ENCODE data around the gene PSEN2.
"Not testable (repeated sequence)": the region's sequence is repeated elsewhere in the genome, so short reads cannot be mapped to it uniquely, and the experiment has no call there.

Gene PSEN2

DNA sequence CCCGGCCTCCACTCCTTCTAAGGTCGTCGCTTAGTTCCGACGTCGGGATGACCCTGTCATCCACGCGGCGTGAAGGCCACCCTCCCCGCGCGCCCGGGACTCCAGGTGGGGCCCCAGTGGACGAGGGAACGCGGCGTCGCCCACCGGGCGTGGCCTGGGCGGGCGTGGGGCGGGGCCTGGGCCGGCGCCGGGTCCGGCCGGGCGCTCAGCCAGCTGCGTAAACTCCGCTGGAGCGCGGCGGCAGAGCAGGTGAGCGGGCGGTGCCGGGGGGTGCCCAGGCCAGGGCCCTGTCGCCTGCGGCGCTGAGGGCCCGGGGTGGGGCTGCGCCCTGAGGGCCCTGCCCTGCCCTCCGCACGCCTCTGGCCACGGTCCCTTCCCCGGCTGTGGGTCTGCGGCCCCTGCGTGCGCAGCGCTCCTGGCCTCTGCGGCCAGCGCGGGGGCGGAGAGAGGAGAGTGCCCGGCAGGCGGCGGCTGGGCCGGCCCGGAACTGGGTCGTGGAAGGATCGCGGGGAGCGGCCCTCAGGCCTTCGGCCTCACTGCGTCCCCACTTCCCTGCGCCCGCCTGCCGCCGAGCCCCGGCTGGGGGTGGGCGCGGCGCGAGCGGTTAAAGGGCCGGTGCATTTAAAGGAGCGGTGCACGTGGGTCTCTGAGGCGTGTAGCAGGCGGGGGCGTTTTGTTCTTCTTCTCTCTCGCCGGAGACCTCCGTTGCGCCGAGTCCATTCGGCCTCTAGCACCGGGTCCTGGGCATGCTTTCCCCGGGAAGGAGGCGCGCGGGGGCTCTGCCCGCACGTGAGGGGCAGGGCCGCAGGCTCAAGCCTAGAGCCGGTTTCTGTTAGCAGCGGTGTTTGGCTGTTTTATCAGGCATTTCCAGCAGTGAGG, at the start of gene PSEN2:
Gene PSEN2 (plus strand): TSS at position 216 of the 879 bp plus-strand sequence. CDS start 11,292 bp downstream, outside the sequence.
- peak; percentile 91 for DNase-seq

DNA sequence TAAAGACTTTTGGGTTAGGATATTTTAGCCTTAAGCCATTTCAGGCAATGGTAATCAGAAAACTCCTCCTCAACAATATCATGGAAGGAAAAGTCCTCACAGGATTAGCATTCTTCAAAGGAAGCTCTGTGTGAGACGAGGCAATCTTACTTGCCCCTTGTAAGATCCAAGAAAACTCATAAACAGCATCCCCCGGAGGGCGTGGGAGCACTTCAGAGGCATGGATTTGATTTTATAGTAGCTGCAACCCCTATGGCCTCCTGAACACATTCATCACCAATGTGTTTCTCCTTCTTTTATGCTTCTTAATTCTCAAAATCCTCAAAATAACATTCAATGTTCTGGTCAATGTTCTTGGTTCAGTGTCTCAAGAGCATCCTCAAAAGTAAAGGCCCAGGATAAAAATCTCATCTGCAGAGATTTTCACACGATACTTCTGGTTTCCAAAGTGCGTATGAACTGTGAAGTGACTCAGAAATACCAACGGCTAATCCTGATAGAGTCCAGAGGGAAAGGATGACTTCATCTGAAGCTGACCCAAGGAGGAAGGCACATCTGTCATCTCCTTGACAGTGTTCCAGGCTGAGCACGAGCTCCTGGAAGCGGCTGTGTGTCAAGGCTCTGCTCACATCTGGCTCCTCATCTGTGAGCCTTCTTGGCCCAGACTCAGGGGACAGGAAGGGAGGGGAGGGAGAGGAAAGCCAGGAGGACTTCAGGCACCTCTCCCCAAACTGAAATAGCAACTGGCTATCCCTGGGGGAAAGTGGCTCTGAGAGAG, 49.3 kb upstream of the PSEN2 start:
- DNase-seq, result peak; percentile 54

DNA sequence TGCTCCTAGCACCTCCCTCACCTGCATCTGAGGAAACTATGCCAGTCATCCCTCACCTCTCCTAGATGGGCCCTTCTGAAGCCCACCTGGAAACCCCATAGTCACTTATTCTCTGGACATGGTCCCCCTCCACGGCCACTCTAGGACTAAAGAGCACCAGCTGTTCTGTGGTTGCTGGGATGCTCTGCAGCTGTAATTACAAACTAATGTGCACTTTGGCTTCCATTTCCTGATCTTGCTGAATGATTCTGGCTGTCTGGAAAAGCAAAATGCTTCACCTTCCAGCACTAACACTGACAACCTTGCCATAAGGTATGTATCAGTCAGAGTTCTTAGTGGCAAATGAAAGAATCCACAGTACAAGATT, 48.7 kb upstream of the PSEN2 start:
- DNase-seq, result peak; percentile 68

GRCh38 chr1:226823643-226824042, 46.8 kb upstream of the PSEN2 start:
- DNase-seq, result no peak

- peak; percentile 76 for DNase-seq
These were observed 45.2 kb upstream of the PSEN2 start for GRCh38 chr1:226825037-226825745.

- DNase-seq, result no peak
These were observed 44.7 kb upstream of the PSEN2 start for GRCh38 chr1:226825746-226826100.

DNA sequence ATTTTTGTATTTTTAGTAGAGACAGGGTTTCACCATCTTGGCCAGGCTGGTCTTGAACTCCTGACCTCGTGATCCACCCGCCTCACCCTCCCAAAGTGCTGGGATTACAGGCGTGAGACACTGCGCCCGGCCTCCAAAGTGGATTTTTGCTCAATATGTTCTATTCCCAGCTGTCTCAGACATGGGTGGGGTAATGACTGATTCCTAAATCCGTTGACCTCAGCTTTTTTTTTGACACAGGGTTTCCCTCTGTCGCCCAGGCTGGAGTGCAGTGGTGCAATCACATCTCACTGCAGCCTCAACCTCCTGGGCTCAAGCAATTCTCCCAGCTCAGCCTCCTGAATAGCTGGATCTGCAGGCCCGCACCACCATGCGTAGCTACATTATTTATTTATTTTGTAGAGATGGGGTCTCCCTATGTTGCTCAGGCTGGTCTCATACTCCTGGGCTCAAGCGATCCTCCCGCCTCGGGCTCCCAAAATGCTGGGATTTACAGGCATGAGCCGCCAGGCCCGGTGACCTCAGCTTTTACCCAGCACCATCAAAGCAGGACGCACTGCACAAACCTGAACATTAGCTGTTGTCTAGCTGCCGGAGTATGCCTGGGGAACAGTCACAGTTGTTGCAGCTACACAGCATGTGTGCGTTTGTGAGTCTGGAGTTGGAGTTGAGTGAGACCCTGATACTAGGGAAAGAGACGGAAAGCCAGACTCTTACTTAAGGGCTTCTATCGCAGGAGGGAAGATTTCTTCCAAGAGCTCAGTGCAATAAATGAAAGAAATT, 43.7 kb upstream of the PSEN2 start:
- DNase-seq, result no peak

DNA sequence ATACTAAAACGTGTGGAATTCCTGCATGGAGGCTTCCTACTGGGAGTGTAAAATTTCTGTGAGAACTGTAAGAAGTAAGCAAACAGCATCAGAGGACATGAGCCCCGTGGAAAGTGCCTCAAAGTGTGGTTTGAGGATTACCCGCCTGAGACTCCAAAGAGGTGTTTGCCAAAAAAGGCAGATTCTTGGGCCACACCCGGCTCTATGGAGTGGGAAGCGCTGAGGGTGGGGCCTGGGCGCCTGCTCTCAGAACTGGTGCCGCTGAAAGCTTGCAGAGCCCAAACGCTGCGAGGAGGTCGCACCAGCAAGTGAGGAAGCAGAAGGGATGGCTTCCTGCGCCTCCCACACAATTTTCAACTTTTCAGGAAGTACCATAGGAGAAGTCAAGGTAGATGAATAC, 43.0 kb upstream of the PSEN2 start:
- DNase-seq, result peak; percentile 51

DNA sequence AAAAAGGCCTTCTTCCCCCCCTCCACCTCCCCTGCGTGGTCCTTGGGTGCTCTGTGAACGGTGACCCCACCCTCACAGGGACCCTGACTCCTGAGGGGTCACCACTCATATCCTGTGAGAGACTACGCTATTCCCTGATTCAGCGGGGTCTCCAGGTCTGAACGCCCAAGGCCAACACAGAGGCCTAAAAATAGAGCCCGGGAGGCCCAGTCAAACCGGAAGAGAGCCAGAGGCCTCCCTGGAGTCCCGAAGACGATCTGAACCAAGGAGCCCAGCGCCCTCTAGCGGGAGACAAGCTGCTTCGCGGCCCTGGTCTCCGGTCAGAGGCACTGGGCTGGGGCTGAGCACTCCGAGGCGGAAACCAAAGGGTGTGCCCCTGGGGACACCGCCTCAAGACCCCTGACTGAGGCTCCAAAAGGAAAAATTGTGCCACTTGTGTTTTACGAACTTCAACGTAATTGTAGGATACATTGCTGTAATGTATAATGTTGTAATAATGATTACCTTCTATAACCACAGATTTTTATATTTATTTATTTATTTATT, 42.4 kb upstream of the PSEN2 start:
- DNase-seq, result peak; percentile 97

DNA sequence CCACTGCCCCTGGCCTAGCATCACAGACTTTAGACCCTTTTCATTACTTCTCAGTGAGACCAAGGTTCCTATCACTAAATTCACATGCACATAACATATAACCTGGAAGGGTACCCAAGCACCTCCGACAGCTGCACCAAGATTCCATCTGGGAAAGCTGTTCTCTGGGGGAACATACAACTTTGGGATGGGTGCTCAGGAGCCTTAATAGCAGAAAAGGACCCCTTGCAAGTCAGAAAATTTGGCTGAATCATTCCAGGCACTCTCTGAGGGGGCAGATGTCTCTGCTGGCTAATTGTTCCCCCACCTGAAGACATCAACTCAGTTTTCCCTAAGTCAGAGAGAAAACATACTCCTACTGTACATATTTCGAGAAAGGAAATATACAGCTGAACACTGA, 41.3 kb upstream of the PSEN2 start:
- no peak for DNase-seq

- DNase-seq, result no peak
These were observed 38.5 kb upstream of the PSEN2 start for GRCh38 chr1:226831953-226832352.

- no peak for DNase-seq
These were observed 37.8 kb upstream of the PSEN2 start for GRCh38 chr1:226832613-226833012.

- not testable (repeated sequence) for DNase-seq
These were observed 36.2 kb upstream of the PSEN2 start for GRCh38 chr1:226834179-226834578.

DNA sequence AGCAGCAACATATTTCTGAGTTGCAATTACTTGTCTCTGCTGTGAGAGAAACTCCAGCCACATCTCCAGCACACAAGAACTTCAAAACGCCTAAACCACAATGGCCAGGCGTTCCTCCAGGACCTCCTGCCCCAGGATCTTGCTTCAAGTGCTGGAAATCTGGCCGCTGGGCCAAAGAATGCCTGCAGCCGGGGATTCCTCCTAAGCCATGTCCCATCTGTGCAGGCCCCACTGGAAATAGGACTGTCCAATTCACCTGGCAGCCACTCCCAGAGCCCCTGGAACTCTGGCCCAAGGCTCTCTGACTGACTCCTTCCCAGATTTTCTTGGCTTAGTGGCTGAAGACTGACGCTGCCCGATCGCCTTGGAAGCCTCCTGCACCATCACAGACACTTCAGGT, 35.0 kb upstream of the PSEN2 start:
- DNase-seq, result not testable (repeated sequence)

DNA sequence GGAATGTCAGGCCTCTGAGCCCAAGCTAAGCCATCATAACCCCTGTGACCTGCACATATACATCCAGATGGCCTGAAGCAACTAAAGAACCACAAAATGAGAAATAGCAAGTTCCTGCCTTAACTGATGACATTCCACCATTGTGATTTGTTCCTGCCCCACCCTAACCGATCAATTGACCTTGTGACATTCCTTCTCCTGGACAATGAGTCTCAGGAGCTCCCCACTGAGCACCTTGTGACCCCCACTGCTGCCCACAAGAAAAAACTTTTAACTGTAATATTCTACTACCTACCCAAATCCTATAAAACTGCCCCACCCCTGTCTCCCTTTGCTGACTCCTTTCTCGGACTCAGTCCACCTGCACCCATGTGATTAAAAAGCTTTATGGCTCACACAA, 32.5 kb upstream of the PSEN2 start:
- DNase-seq, result not testable (repeated sequence)

GRCh38 chr1:226838456-226838855, 32.0 kb upstream of the PSEN2 start:
- DNase-seq, result no peak

DNA sequence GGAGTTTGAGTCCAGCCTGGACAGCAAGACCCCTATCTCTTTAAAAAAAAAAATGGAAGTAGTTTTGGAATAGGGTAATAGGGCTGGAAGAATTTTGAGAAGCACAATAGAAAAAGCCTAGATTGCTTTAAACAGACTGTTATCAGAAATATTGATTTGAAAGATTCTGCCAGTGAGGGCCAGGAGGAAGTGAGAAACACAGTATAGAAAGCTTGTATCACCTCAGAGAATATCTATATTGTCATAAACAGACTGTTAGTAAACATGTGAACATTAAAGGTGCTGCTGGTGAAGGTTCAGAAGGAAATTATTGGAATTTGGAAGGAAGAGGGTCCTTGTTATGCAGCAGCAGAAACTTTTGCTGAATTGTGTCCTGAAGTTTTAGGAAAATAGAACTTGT, 24.8 kb upstream of the PSEN2 start:
- no peak for DNase-seq

GRCh38 chr1:226846786-226847185, 23.6 kb upstream of the PSEN2 start:
- DNase-seq, result no peak

DNA sequence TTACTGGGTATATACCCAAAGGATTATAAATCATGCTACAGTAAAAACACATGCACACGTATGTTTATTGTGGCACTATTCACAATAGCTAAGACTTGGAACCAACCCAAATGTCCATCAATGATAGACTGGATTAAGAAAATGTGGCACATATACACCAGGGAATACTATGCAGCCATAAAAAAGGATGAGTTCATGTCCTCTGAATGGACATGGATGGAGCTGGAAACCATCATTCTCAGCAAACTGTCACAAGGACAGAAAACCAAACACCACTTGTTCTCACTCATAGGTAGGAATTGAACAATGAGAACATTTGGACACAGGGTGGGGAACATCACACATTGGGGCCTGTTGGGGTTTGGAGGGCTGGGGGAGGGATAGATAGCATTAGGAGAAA, 15.9 kb upstream of the PSEN2 start:
- DNase-seq, result not testable (repeated sequence)

GRCh38 chr1:226862890-226863289, 7.5 kb upstream of the PSEN2 start:
- no peak for DNase-seq

GRCh38 chr1:226863446-226863845, 7.0 kb upstream of the PSEN2 start:
- no peak for DNase-seq

DNA sequence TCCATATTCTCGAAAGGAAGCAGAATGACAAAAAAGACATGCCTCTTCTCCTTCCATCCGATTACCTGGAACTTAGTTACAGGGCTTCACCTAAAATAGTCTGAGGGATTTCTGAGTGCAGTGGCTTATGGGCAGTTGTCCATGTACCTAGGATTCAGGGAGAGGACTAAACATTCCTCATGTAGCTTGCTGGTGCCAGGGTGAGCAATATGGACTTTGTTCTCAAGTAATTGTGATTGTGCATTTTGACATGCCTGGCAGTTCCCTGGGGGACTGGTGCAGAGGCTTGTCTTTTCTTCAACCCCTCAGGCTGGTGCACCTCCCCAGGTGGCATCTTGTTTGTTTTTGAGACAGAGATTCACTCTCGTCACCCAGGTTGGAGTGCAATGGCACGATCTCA, 6.1 kb upstream of the PSEN2 start:
- peak; percentile 66 for DNase-seq

All from NCI-H69 (cell line).